GM18907 (cell line): ENCODE data around the gene CELA2B.
"Not testable (repeated sequence)": the region's sequence is repeated elsewhere in the genome, so short reads cannot be mapped to it uniquely, and the experiment has no call there.

ENCODE experiments used
- ATAC-seq: cut with Tn5 transposase; IDR thresholded peaks from one replicate; pipeline ENCODE4 v1.9.1; 2021; ENCODE audit warnings: mild to moderate bottlenecking, moderate library complexity; ENCODE audit not compliant: unreplicated experiment

CELA2B gene

GRCh38 chr1:15444468-15445389, 31.2 kb upstream of the CELA2B start:
- ATAC-seq: no peak

GRCh38 chr1:15445390-15446122, 30.3 kb upstream of the CELA2B start:
- no peak for ATAC-seq

GRCh38 chr1:15446212-15446611, 29.7 kb upstream of the CELA2B start:
- ATAC-seq: no peak

DNA sequence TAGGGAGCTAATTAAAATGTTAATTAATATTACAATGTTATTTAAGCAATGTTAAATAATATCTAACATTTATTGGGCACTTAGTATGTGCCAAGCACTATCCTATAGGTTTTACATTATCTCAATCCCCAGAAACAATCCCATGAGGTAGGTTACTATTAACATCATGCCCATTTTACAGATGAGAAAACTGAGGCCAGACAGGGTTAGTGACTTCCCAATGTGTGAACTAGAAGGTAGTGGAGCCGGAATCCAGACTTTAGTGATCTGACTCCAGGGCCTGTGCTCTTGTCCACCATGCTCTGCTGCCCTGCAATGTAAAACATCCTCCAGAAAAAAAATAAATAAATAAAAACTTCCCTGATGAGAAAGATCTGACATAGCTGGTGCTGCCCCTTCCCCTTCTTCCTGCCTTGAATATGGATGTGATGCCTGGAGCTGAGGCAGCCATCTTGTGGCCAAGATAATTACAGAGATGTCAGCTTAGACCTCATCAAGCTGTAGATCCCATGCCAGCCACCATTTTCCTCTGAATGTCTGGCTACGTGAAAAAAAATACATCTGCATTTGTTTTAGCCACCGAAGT, 26.9 kb upstream of the CELA2B start:
- ATAC-seq: no peak

- ATAC-seq: no peak
These were observed 26.3 kb upstream of the CELA2B start for GRCh38 chr1:15449567-15449966.

DNA sequence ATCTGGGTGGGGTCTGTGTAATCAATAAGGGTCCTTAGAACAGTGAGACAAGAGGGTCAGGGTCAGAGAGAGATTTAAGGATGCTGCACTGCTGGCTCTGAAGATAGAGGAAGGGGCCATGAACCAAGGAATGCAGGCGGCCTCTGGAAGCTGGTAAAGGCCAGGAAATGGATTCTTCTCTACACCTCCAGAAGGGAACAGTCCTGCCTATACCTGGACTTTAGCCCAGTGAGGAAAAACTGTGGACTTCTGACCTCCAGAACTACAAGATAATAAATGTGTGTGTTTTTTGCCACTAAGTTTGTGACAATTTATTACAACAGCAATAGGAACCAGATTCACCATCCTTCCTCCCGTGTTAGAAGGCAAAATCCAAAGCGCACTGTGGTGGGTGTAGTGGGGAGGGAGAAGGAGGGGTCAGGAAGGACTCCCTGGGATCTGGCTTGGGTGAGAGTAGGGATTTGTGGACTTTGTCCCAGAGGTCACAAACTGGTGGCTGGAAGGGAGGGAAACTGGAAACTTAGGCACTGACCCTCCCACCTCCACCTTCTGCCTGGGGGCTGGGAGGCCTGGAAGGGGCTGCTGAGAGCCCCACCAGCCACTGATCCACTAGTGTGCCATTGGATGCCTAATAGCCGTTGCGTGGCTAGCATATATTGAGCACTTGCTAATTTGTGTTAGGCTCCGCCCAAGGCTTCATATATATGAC, 24.7 kb upstream of the CELA2B start:
- no peak for ATAC-seq

DNA sequence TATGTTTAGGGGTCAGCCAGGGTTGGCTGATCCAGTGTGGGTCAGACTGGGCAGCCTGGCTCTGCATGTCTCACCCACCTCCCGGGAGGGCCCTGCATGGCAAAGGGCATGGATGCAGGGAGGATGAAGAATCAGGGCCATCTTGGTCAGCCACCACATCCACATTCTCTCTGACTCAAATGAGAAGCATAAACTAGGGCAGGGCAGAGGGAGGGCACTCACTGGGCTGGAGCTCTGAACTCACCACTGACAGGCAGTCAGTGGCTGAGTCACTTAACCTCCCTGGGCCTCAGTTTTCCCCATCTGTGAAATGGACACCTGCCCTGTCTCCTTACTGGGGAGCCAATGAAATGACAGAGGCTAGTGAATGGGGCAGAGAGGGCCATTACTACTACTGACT, 23.7 kb upstream of the CELA2B start:
- no peak for ATAC-seq

DNA sequence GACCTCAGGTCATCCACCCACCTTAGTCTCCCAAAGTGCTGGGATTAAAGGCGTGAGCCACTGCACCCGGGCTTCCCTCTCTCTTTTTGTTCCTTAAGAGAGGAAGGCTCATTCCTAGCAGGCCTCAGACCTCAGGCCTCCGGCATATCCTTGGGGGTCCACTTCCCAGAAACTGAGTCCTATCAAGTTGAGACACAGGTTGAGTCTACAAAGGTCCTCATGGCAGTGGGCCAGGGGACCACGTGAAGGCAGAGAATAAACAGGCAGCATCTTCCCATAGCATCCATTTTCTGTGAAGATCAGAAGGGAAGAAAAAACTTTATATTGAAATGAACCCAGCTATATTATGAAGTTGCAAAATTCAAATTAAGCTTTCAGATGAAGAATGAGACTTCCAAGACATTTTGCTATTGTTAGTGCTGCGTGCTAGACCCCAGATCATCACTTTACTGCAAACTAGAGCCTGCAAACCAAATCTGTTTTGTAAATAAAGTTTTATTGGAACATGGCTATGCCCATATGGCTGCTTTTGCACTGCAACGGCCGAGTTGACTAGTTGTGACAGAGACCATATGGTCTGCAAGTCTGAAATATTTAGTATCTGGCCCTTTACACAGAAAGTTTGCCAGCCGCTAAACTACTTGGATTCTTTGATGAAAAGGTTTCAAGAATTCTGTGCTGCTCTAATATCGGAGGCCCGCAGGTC, 22.9 kb upstream of the CELA2B start:
- ATAC-seq: no peak

DNA sequence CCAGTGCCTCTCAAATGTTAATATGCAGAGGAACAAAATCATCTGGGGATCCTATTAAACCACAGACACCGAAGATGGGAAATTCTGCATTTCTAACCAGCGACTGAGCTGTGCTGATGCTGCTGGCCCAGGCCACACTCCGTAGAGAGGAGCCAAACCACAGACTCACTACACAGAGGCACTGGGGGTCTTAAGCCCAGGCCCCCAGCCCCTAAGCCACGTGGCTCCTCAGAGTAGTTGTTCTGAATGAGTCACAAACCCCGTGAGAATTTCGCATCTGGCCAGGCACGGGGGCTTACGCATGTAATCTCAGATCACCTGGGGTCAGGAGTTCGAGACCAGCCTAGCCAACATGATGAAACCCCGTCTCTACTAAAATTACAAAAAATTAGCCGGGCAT, 22.2 kb upstream of the CELA2B start:
- ATAC-seq: no peak

DNA sequence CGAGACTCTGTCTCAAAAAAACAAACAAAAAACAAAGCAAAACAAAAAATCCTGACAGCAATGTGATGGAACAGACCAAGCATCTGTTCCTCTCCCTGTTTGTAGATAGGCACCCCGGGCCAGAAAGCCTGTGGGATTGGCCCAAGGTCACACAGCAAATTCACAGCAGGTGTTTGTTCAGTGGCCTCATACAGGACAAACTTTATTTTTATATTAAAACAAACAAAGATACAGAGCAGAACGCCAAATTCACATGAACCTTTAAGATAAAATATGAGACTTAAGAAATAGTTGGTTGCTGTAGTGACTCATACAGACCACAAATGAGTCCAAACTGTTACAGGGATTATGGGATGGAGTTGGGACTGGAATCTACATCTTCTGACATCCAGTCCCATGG, 21.6 kb upstream of the CELA2B start:
- no peak for ATAC-seq

- no peak for ATAC-seq
These were observed 20.4 kb upstream of the CELA2B start for GRCh38 chr1:15455522-15455921.

GRCh38 chr1:15456313-15456954, 19.5 kb upstream of the CELA2B start, which contains the start of gene CELA2A:
CELA2A (plus strand) TSS chr1:15456732; CDS start chr1:15456754, 22 bp downstream.
- ATAC-seq: no peak

DNA sequence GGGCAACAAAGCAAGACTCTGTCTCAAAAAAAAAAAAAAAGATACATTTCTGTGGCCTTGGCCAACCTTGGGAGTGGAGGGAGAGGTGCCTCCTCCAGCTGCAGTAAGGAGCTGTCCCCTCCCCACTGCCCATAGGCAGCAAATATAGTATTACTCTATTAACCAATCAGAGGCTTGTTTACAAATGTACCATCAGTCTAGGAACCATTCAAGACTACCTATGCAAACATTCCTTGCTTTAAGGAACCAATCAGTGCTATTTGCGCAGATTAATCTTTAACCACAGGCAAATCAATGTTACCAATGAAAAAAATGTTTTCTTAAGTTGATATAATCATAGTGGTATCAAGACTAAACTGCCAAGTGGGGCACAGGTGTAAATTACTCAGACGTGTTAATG, 18.3 kb upstream of the CELA2B start:
- no peak for ATAC-seq

DNA sequence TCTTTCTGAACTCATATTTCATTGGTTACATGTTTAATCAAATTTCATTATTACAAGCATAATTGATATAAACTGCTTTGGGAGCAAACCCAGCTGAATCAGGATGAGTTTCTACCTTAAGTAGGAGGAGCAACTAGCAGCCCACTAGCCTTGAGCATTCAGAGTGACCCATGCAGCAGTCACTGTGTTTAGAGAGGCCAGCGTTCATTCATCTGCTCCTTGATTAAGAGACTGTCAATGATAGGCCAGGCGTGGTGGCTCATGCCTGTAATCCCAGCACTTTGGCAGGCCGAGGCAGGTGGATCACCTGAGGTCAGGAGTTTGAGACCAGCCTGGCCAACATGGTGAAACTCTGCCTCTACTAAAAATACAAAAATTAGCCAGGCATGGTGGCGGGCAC, 17.5 kb upstream of the CELA2B start:
- ATAC-seq: not testable (repeated sequence)

GRCh38 chr1:15459771-15460707, 15.9 kb upstream of the CELA2B start:
- ATAC-seq: no peak

- no peak for ATAC-seq
These were observed 15.2 kb upstream of the CELA2B start for GRCh38 chr1:15460708-15461095.

GRCh38 chr1:15463064-15463800, 12.7 kb upstream of the CELA2B start:
- not testable (repeated sequence) for ATAC-seq

DNA sequence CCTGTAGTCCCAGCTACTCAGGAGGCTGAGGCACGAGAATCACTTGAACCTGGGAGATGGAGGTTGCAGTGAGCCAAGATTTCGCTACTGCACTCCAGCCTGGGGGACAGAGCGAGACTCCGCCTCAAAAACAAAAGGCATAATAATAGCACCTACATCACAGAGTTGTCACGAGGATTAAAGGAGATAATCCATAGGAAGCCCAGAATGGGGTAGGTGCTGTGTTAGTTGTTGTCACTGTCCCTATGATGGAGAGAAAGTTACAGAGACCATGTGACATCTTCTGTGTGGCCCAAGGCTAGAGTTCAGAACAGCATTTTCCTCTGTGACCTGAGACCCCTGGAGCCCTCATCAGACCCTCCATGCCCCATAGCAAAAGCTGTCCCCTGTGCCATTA, 12.0 kb upstream of the CELA2B start:
- ATAC-seq: not testable (repeated sequence)
